Left lobe of liver (tissue), 2 donors: ENCODE results near the gene CLDN16. TPM values are rescaled to one million over a fixed set of nuclear protein-coding genes. Genes with fewer than 3 reads are reported as not detected.

Experiments
- ATAC-seq: fragments of 200-7000 bp; cut with Tn5 transposase; one replicate; pipeline ENCODE4 v1.9.1; 2020; ENCODE audit warnings: mild to moderate bottlenecking, moderate library complexity
- DNase-seq: peaks from one replicate; pipeline ENCODE4 v3.0.0-alpha.2; 2020; ENCODE audit warnings: low spot score
- total RNA-seq: library from RNA; stranded (reverse); gene quantifications from one replicate; pipeline ENCODE4 v1.2.1, GENCODE V29; 2021
- donor health status: DM: no; HTN: no; CAD: no; lungs with moderate emphysema.
- donor health status: DM: no; HTN: yes; CAD: no.

CLDN16 gene
- total RNA-seq, 1 donor from 2014 or later = 1.2 TPM

GRCh38 chr3:190378240-190378891 lies 9.6 kb upstream of the CLDN16 start:
- ATAC-seq (peak; percentile 91), DNase-seq (peak; percentile 59)

DNA sequence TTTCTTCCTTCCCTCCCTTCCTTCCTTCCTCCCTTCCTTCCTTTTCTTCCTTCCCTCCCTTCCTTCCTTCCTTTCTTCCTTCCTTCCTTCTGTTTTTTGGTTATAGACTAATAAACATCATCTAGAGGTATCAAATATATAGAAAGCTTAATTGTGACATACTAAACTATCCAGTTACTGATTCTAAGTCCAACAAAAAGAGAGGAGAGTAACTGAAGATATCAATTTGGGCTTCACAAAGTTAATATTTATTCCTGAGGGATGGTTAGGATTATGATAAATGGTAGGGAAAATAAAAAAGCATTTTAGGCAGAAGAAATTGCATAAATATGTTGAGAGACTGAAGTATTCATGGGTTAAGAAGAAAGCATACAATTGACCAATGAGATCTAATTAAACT lies 7.8 kb upstream of the CLDN16 start:
- no peak for DNase-seq
- ATAC-seq = no peak

DNA sequence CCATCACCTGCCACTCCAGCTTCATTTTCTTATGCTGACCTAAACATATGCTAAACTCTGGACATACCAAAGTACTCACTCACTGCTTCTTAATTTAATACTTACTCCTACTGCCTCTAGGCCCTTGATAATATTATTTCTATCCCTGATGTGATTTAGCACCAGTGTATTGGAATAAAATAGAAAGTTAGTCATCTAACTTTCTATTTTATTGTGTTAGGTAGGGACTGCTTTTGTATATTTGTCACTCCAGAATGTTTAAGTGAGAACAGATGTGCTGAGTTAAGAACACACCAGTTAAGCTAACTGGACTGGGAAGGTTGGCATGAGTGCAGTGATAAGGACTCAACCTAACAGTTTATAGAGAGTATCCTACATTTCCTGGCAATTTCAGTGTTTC lies 6.5 kb upstream of the CLDN16 start:
- no peak for ATAC-seq
- no peak for DNase-seq

GRCh38 chr3:190382082-190382481 lies 5.9 kb upstream of the CLDN16 start:
- DNase-seq = no peak
- no peak for ATAC-seq

GRCh38 chr3:190384309-190384756 lies 3.6 kb upstream of the CLDN16 start:
- DNase-seq (peak; percentile 77), ATAC-seq (peak; percentile 100)

- ATAC-seq (no peak), DNase-seq (no peak)
Measured at GRCh38 chr3:190385731-190386688, 2.0 kb upstream of the CLDN16 start.

- DNase-seq (no peak), ATAC-seq (no peak)
Measured at GRCh38 chr3:190388703-190389102, 740 bp downstream of the CLDN16 start.

GRCh38 chr3:190396001-190396400 lies 8.0 kb downstream of the CLDN16 start:
- ATAC-seq (no peak), DNase-seq (no peak)

DNA sequence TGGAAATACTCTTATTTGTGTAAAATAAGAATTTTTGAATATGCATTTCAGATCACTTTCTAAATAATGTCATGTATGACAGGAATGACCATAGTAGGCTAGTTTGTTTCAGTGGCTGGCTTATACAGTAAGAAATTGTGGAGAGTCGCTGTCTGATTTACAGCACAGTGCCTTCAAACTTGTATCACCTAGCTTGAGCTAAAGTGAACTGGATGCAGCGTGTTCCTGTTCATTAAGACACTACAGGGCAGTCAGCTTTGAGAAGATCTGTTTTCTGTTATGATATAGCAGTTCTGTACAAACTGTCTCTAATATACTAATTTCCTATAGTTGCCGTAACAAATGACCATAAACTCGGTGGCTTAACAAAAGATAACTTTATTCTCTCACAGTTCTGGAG lies 9.9 kb downstream of the CLDN16 start:
- no peak for DNase-seq
- no peak for ATAC-seq

GRCh38 chr3:190399677-190400076 lies 11.7 kb downstream of the CLDN16 start:
- no peak for ATAC-seq
- no peak for DNase-seq

- ATAC-seq (no peak), DNase-seq (no peak)
Measured at GRCh38 chr3:190401963-190402362, 14.0 kb downstream of the CLDN16 start.

GRCh38 chr3:190404715-190405114 lies 16.8 kb downstream of the CLDN16 start:
- DNase-seq = no peak

GRCh38 chr3:190414297-190414696 lies 26.3 kb downstream of the CLDN16 start:
- no peak for DNase-seq
- no peak for ATAC-seq

More at GRCh38 chr3:190404715-190405114, 16.8 kb downstream of the CLDN16 start:
- ATAC-seq = no peak

DNA sequence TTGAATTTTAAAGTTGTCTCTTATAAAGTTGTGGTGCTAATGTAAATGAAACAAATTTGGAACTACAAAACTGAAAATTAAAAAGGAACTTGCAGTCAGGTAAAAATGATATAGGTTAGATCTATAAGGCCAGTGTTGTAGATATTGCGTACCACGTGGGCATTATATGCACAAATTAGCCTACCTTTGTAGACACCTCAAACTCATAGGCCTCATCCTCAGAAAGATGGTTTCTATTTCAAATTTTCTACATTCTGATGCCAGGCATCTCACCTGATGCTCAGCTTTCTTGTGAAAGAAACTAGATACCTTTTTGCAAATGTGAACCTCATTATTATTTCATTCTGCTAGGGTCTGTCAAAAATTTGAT lies 36.1 kb downstream of the CLDN16 start:
- ATAC-seq (peak; percentile 12), DNase-seq (no peak)

DNA sequence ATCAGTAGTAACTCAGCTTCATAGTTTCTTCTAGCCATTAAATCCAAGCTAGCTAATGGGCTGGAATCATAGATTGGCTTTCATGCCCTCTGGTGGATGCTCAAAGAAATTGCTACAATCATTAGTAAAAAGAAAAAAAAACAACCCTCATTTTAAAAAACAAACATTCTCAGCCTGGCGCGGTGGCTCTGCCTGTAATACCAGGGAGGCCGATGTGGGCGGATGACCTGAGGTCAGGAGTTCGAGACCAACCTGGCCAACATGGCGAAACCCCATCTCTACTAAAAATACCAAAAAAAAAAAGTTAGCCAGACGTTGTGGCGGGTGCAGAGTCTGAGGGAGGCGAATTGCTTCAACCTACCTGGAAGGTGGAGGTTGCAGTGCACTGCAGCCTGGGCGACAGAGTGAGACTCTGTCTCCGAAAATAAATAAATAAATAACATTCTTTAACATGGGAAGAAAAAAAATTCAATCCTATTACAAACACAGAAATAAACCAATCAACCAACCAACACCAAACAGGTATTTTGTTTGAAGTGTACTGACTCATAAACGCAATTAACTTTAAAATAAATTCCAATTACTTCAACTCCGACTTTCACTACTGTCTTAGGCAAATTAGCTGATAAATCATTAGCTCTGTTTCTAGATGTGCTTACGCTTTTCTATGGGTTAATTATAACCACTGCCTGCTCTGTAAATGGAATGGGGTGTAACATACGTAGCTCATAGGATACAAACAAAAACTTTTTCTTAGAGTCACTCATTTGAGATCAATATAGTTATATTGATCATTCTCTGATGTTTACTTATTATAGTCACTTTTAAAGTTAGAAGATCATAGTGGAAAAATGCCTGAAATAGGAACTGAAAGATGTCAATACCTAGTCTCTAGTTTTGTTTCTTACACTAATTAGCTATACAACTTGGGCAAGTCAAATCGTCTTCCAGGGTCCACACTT lies 36.8 kb downstream of the CLDN16 start:
- ATAC-seq = peak; percentile 98

DNA sequence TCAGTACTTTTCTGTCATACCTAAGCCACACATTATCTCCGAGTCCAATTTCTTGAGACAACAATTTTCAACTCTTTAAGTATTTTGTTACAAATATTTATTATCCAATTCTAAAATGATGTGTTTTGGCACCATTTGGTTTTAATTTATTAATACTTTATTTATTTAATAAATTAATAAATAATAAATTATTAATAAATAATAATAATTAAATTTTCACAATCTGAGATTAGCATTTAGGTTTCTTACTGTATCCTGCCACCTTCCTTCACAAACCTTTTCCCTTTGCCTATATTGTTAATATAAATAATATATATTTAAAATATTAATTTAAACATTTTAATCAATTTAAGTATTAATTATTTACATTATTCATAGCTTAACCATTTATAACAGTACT lies 37.9 kb downstream of the CLDN16 start:
- no peak for DNase-seq
- ATAC-seq = no peak

More for the DNA sequence above, 36.8 kb downstream of the CLDN16 start:
- DNase-seq = peak; percentile 68

DNA sequence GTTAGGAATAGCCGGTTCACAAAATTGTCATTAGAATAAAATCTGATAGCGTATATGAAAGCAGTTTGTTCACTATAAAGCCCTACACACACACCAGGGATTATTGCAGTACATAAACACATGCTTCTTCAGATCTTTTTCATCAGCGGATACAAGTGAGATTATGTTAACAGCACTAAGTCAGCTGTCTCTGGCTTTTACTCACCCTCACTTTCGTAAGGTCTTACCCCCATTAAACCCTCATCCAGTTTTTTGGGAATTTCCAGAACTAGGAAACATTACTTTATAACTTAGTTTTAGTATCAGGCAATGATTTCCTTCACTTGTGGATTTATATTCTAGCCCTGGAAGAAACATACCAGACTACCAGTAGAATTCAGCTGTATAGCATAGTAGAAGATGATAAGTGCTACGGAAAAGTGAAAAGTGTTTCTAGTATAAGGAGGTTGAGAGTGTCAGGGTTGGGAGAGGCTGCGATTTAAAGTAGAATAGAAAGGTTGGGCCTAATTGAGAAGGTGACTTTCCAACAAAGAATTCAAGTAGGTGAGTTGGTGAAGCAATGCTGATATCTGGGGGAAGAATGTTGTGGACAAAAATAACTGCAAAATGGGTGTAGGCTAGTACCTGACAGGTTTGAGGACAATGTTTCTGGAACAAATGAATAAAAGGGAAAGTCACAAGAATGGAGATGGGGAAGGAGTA lies 39.0 kb downstream of the CLDN16 start:
- DNase-seq = no peak

DNA sequence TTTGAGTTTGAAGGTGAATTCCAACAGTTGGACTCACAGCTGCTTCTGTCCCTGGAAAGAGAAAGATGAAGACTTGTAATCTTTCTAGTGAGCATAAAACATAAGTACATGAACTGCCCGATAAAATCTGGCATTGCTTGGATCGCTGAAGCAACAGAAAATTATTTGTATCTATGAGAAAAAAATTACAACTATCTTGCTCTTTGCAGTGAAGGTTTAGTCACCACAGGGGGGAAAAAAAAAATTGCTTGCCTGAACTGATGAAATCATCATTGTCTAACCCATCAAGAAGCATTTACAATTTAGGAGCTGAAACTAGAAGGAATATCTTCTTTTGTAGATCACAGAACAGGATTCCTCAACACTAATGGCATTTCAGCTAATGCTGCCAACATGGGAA lies 41.7 kb downstream of the CLDN16 start:
- ATAC-seq (no peak), DNase-seq (no peak)

More for the DNA sequence above, 39.0 kb downstream of the CLDN16 start:
- ATAC-seq = no peak

DNA sequence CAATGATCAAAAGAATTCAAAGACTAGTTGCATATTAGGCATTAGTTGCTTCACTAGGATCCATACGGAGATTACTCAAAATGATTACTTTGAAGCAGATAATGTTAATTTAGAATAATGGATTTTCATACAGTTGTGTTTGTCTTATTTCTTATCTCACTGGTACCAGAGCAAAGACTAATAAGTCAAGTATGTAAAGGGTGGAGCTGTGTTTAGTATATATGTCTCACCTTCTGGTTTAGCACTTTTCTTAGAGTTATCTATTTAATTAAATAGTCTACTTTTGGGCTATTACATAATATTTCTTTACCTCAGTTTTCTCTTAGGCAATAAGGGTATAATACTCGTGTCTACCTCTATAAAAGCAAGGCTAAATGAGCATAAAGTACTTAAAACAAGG lies 42.9 kb downstream of the CLDN16 start:
- ATAC-seq (no peak), DNase-seq (no peak)

- DNase-seq (no peak), ATAC-seq (no peak)
Measured at GRCh38 chr3:190432216-190432615, 44.3 kb downstream of the CLDN16 start.
